Measurements from ENCODE around the gene SCP2D1. TPM values are rescaled to one million over a fixed set of nuclear protein-coding genes. Genes with fewer than 3 reads are reported as not detected.

SCP2D1 gene
- total RNA-seq, 3 donors from 2014 or later = not detected

DNA sequence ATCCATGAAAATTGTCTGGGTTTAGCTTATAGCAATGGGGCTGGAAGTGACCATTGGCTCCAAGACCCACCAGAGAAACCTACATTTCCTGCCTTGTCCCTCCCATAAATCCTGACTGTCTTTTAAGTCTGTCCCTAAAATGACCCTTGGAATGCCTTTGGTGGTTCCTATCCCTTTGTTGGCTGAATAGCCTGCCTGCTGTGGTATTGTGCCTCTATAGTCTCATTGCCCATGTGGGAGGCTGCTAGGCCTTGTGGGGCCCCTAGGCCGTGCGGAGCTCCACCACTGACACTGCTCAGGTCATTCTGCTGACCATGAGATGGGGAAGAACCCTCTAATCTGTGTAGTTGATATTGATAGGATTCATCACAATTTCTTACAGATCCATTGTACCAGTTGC, 43.3 kb downstream of the SCP2D1 start:
- ATAC-seq = no peak
- intact Hi-C loops (cut with DNase I, micrococcal nuclease) = no loop called here
- Histone ChIP-seq H3K36me3 (ENCODE audit: low read depth) (no peaks in the 10 kb centered on the region), H3K4me1 (ENCODE audit: low read depth) (no peaks in the 10 kb centered on the region), H3K9me3 (no peaks in the 10 kb centered on the region), H3K4me3 (no peak overlapping the region)
- DNase-seq = no peak
- TF ChIP-seq, protein P1, sequence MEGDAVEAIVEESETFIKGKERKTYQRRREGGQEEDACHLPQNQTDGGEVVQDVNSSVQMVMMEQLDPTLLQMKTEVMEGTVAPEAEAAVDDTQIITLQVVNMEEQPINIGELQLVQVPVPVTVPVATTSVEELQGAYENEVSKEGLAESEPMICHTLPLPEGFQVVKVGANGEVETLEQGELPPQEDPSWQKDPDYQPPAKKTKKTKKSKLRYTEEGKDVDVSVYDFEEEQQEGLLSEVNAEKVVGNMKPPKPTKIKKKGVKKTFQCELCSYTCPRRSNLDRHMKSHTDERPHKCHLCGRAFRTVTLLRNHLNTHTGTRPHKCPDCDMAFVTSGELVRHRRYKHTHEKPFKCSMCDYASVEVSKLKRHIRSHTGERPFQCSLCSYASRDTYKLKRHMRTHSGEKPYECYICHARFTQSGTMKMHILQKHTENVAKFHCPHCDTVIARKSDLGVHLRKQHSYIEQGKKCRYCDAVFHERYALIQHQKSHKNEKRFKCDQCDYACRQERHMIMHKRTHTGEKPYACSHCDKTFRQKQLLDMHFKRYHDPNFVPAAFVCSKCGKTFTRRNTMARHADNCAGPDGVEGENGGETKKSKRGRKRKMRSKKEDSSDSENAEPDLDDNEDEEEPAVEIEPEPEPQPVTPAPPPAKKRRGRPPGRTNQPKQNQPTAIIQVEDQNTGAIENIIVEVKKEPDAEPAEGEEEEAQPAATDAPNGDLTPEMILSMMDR (IDR thresholded peaks at IDR 0.05) = no peak

DNA sequence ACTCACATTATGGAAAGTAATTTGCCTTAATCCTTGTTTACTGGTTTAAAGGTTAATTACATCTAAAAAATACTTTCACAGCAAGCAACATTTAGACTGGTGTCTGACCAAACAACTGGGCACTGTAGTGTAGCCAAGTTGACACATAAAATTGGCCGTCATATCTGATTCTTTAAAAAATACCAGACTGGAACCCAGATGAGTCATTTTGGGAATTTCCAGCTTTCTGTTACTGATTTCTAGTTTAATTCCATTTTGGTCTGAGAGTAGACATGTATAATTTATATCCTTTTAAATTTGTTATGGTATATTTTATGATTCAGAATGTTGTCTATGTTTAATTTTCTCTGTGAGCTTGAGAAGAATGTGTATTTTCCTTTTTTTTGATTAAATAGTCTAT, 44.1 kb downstream of the SCP2D1 start:
- no peak for DNase-seq
- H3K36me3 ChIP-seq (ENCODE audit: low read depth) = no peaks in the 10 kb centered on the region
- intact Hi-C loops (cut with DNase I, micrococcal nuclease) = no loop called here

DNA sequence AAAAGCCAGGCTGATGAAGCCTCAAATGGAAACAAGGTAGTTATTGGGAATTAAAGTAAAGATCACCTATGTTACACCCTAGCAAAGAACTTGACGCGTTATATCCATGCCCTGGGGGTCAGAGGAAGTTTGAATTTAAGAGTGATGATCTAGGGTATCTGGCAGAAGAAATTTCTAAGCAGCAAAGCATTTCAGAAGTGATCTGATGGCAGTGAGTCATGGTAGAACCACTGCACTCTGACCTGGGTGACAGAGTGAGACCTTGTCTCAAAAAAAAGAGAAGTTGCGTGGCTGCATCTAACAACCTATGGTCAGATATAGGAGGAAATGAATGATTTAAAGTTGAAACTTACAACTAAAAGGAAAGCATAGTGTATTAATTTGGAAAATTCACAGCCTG, 45.2 kb downstream of the SCP2D1 start:
- Histone ChIP-seq H3K36me3 (ENCODE audit: low read depth) (no peaks in the 10 kb centered on the region), H3K4me3 (no peak overlapping the region), H3K9me3 (no peaks in the 10 kb centered on the region), H3K4me1 (ENCODE audit: low read depth) (no peaks in the 10 kb centered on the region)
- intact Hi-C loops (cut with DNase I, micrococcal nuclease) = no loop called here
- DNase-seq (no peak), ATAC-seq (no peak)
- TF ChIP-seq, protein P1 (IDR thresholded peaks at IDR 0.05) = no peak

More for the DNA sequence above, 44.1 kb downstream of the SCP2D1 start:
- Histone ChIP-seq H3K4me3 (no peak overlapping the region), H3K9me3 (no peaks in the 10 kb centered on the region), H3K4me1 (ENCODE audit: low read depth) (no peaks in the 10 kb centered on the region)
- ATAC-seq = no peak
- TF ChIP-seq, protein P1 (IDR thresholded peaks at IDR 0.05) = no peak

Other genes starting within 250 kb of the SCP2D1 start
- gene SMIM26, start 246.4 kb upstream of the SCP2D1 start, total RNA-seq = 10 to 100 TPM; 55.7 to 70.1 (median 59.2) TPM
- gene DTD1, start 225.7 kb upstream of the SCP2D1 start, total RNA-seq = 10 to 100 TPM; 10.9 to 18.1 (median 14.1) TPM